ENCODE results near the gene MAD2L1BP.

The MAD2L1BP gene

DNA sequence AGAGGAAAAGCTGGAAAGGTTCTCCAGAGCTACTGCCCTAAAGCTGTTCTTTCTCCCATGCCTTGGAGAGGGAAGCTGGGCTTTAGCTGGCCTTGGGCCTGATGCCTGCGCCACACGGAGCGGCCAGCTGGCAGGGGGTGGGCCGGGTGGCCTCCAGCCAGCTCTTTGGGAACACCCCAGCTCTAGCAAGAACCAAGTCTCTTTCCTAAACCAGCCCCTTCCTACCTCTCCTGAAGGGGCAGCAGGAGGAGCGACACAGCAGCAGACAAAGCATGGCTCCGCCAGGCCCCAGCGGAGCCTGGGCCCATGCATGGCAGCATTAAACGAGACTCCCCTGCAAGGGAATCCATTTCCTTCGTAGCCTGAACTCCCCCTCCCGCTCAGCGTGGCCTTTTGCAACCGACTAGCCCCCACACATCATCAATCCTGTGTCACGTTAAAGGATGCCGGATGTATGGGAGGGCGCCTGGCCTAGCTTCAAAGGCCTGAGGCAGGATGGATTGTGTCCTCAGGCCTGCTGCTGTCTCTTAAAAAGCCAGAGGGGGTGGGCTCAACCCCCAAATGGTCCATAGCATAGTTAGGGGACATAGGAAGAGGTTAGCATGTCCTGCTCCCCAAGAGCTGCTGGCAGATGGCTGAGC lies 37.9 kb downstream of the MAD2L1BP start:
- H3K36me3 ChIP-seq (ENCODE audit: control insufficient read depth, insufficient read depth, low read length) = peaks cover 29% of the 10 kb centered on the region
- H3K4me3 ChIP-seq (ENCODE audit: insufficient read depth, low read depth, low read length) = no peak overlapping the region
- no peaks in the 10 kb centered on the region for H3K27me3 ChIP-seq (ENCODE audit: control insufficient read depth, insufficient read depth, low read length, poor library complexity, severe bottlenecking)
- no peaks in the 10 kb centered on the region for H3K9me3 ChIP-seq (ENCODE audit: control insufficient read depth, low read length)
- no peak overlapping the region for H3K27ac ChIP-seq (ENCODE audit: insufficient read depth, low read depth, low read length, poor library complexity, severe bottlenecking)
- peaks cover 16% of the 10 kb centered on the region for H3K4me1 ChIP-seq (ENCODE audit: control insufficient read depth, insufficient read depth, low read length)
- WGBS, 2 experiments = 95 to 96% methylated on average over 15 of the region's 15 CpGs

DNA sequence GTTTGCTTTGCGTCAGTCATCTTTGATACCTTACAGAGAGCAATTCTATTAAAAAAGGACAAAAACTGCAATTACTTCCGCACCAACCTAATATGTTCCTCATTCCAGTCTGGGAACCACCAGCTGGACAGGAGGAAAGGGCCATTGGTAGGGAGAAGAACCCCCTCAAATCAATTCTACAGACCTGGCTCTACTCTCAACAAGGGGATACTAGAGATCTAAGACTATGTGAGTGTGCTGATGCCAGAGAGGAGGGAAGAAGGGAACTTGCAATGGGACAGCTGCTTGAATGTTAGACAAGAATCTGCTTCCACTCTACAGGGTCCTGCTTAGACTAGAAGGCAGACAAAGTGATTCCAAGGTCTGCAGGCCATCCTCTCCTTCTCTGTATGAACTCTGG lies 38.7 kb downstream of the MAD2L1BP start:
- Histone ChIP-seq H3K9me3 (ENCODE audit: control insufficient read depth, low read length) (no peaks in the 10 kb centered on the region), H3K27me3 (ENCODE audit: control insufficient read depth, insufficient read depth, low read length, poor library complexity, severe bottlenecking) (no peaks in the 10 kb centered on the region), H3K4me3 (ENCODE audit: insufficient read depth, low read depth, low read length) (no peak overlapping the region), H3K36me3 (ENCODE audit: control insufficient read depth, insufficient read depth, low read length) (peaks cover 29% of the 10 kb centered on the region), H3K4me1 (ENCODE audit: control insufficient read depth, insufficient read depth, low read length) (peaks cover 10% of the 10 kb centered on the region), H3K27ac (ENCODE audit: insufficient read depth, low read depth, low read length, poor library complexity, severe bottlenecking) (no peak overlapping the region)
- WGBS, 2 experiments = 86 to 100% methylated on average over 1 to 2 of the region's 2 CpGs

DNA sequence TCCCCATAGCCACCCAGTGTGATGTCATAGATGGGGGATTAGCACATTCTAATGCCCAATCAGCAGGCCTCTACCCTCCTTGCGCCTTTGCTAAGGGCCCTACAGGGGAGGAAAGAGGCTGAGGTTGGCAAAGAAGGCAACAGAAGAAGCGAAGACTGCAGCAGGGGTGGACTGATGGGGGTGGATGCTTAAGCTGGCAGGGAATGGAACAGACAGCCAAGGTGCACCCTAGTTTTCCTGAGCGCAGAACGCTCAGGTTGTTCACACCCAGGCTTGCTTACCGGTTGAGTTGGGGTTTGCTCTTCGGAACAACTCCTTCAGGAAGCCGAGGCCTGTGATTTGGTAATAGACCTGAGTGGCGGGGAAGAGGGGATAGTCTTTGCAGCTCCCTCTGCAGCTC lies 39.3 kb downstream of the MAD2L1BP start:
- H3K36me3 ChIP-seq (ENCODE audit: control insufficient read depth, insufficient read depth, low read length) = peaks cover 29% of the 10 kb centered on the region
- H3K27ac ChIP-seq (ENCODE audit: insufficient read depth, low read depth, low read length, poor library complexity, severe bottlenecking) = no peak overlapping the region
- no peaks in the 10 kb centered on the region for H3K27me3 ChIP-seq (ENCODE audit: control insufficient read depth, insufficient read depth, low read length, poor library complexity, severe bottlenecking)
- H3K9me3 ChIP-seq (ENCODE audit: control insufficient read depth, low read length) = no peaks in the 10 kb centered on the region
- peaks cover 3% of the 10 kb centered on the region for H3K4me1 ChIP-seq (ENCODE audit: control insufficient read depth, insufficient read depth, low read length)
- no peak overlapping the region for H3K4me3 ChIP-seq (ENCODE audit: insufficient read depth, low read depth, low read length)
- WGBS, 2 experiments = 96 to 98% methylated on average over 8 of the region's 8 CpGs

DNA sequence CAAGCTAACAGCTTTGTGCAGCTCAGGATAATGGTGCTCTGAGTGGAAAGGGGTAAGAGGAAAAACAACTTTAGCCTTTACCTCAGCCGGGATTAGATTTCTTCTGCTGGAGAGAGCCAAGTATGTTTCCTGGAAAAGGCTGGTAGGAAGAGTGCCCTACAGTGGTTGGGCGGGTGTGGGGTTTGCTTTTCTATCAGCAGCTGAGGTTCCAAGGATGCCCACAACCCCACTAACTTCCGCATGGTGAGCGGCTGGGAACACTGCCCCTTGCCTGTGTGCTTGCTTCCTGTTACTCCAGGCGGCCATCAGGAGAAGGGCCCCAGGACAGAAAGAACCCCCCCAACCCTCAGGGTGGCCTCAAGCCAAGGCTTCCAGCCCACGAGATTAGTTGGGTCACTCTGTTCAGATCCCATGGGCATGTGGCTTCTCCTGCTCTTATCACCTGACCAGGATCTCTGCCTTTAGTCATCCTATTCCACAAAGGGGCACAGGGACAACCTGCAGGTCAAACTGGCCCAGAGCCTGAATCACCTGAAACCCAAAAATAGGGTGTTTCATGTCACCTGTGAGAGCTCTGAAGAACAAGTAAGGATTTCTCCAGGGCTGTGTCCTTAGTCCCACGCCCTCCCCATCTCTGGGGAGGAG lies 41.4 kb downstream of the MAD2L1BP start:
- Histone ChIP-seq H3K4me1 (ENCODE audit: control insufficient read depth, insufficient read depth, low read length) (no peaks in the 10 kb centered on the region), H3K36me3 (ENCODE audit: control insufficient read depth, insufficient read depth, low read length) (peaks cover 29% of the 10 kb centered on the region), H3K27me3 (ENCODE audit: control insufficient read depth, insufficient read depth, low read length, poor library complexity, severe bottlenecking) (no peaks in the 10 kb centered on the region), H3K4me3 (ENCODE audit: insufficient read depth, low read depth, low read length) (no peak overlapping the region), H3K9me3 (ENCODE audit: control insufficient read depth, low read length) (no peaks in the 10 kb centered on the region), H3K27ac (ENCODE audit: insufficient read depth, low read depth, low read length, poor library complexity, severe bottlenecking) (no peak overlapping the region)
- 93% methylated on average over 7 of the region's 7 CpGs for WGBS, 2 experiments

DNA sequence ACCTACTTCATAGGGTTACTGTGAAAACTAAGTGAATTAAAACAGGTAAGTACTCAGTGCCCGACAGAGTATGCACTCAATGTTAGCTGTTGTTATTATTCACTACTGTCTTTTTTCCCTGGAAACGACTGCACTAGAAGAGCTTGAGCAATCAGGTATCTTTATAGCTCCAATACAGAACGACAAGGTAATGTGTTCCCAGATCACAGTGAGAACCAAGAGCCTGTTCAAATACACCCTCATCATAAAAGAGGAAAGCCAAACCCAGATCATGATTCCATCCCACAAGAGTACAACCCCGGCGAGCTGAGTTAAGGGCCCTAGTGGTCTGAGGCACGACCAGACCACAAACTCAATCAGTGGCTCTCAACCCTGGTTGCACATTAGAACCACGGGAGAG lies 42.1 kb downstream of the MAD2L1BP start:
- Histone ChIP-seq H3K4me3 (ENCODE audit: insufficient read depth, low read depth, low read length) (no peak overlapping the region), H3K27ac (ENCODE audit: insufficient read depth, low read depth, low read length, poor library complexity, severe bottlenecking) (no peak overlapping the region), H3K4me1 (ENCODE audit: control insufficient read depth, insufficient read depth, low read length) (no peaks in the 10 kb centered on the region), H3K36me3 (ENCODE audit: control insufficient read depth, insufficient read depth, low read length) (peaks cover 26% of the 10 kb centered on the region), H3K9me3 (ENCODE audit: control insufficient read depth, low read length) (no peaks in the 10 kb centered on the region), H3K27me3 (ENCODE audit: control insufficient read depth, insufficient read depth, low read length, poor library complexity, severe bottlenecking) (no peaks in the 10 kb centered on the region)
- 95 to 97% methylated on average over 7 of the region's 7 CpGs for WGBS, 2 experiments

DNA sequence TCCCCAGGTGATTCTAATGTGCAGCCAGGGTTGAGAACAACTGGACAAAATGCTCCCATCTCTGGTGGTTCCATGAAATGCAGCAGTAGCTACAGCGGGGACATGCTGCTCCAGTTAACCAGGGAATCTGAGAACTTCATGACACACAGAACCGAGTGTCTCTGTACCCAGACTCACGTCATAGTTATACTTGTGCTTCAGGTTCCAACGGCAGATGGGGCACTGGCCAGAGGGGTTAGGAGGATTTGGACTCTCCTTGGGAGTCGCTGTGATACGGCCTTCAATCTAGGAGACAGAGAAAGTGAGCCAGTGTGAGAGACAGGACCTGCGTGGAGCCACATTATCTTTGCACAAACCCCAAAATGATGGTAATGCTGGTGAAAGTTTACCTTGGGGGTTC lies 42.7 kb downstream of the MAD2L1BP start:
- Histone ChIP-seq H3K27ac (ENCODE audit: insufficient read depth, low read depth, low read length, poor library complexity, severe bottlenecking) (no peak overlapping the region), H3K9me3 (ENCODE audit: control insufficient read depth, low read length) (no peaks in the 10 kb centered on the region), H3K36me3 (ENCODE audit: control insufficient read depth, insufficient read depth, low read length) (peaks cover 26% of the 10 kb centered on the region), H3K27me3 (ENCODE audit: control insufficient read depth, insufficient read depth, low read length, poor library complexity, severe bottlenecking) (no peaks in the 10 kb centered on the region), H3K4me3 (ENCODE audit: insufficient read depth, low read depth, low read length) (no peak overlapping the region), H3K4me1 (ENCODE audit: control insufficient read depth, insufficient read depth, low read length) (no peaks in the 10 kb centered on the region)
- 97 to 98% methylated on average over 7 of the region's 7 CpGs for WGBS, 2 experiments

DNA sequence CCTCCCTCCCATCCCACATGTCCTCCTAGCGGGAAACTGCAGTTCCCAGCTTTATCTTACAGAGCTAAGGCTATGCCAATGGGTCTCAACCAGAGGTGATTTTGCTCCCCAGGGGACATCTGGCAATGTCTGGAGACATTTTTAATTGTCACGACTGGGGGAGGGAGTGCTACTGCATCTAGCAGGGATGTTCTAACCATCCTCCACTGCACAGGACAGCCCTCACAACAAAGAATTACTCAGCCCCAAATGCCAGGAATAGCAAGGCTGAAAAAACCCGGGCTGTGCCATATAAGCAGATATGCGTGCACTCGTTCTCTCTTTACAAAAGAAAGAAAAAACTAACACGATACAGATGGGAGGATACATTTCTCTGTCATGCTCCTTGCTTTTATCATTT lies 43.4 kb downstream of the MAD2L1BP start:
- H3K36me3 ChIP-seq (ENCODE audit: control insufficient read depth, insufficient read depth, low read length) = peaks cover 19% of the 10 kb centered on the region

DNA sequence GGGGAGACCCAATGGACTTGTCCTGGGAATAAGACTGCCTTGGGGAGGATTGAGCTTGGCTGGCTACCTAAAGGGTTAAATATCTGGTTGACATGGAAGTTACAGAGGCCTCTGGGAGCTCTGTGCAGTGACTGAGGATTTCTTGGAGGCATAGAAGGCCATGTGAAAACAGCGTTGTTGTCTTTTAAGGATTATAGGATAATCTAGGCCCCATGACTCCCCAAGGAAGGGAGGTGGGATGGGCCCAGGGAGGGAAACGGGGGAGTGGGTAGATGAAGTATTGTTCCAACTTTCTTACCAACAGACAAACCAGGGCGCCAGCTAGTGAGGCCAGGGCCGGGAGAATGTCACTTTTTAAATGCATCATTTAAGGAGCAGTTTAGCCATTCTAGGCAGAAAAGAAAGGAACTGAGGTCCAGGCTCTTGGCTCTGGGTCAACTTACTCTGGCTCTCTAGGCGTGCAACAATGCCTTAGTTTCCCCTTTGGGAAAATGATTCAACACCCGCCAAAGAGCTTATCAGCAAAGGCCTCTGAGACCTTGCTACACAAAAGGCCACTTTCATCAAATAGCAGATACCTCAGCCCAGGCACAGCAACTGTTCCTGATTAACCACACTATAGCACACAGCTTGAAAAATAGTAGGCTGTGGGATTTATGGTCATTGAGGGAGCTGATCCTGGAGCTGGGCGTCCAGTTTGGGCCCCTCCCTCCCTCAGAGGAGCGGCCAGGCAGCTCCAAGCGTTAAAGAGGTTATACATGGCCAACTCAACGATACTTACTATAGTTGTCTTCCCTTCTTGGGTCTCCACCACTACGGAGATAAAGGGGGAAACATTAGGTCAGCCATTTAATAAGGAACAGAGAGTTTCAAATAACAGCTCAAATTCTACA lies 44.9 kb downstream of the MAD2L1BP start:
- Histone ChIP-seq H3K9me3 (ENCODE audit: control insufficient read depth, low read length) (no peaks in the 10 kb centered on the region), H3K27me3 (ENCODE audit: control insufficient read depth, insufficient read depth, low read length, poor library complexity, severe bottlenecking) (no peaks in the 10 kb centered on the region), H3K36me3 (ENCODE audit: control insufficient read depth, insufficient read depth, low read length) (peaks cover 9% of the 10 kb centered on the region), H3K4me3 (ENCODE audit: insufficient read depth, low read depth, low read length) (no peak overlapping the region), H3K4me1 (ENCODE audit: control insufficient read depth, insufficient read depth, low read length) (no peaks in the 10 kb centered on the region), H3K27ac (ENCODE audit: insufficient read depth, low read depth, low read length, poor library complexity, severe bottlenecking) (no peak overlapping the region)
- 93 to 94% methylated on average over 11 of the region's 11 CpGs for WGBS, 2 experiments

More for the DNA sequence above, 43.4 kb downstream of the MAD2L1BP start:
- Histone ChIP-seq H3K27me3 (ENCODE audit: control insufficient read depth, insufficient read depth, low read length, poor library complexity, severe bottlenecking) (no peaks in the 10 kb centered on the region), H3K9me3 (ENCODE audit: control insufficient read depth, low read length) (no peaks in the 10 kb centered on the region), H3K4me1 (ENCODE audit: control insufficient read depth, insufficient read depth, low read length) (no peaks in the 10 kb centered on the region), H3K4me3 (ENCODE audit: insufficient read depth, low read depth, low read length) (no peak overlapping the region), H3K27ac (ENCODE audit: insufficient read depth, low read depth, low read length, poor library complexity, severe bottlenecking) (no peak overlapping the region)
- WGBS, 2 experiments = 91 to 93% methylated on average over 6 of the region's 6 CpGs

DNA sequence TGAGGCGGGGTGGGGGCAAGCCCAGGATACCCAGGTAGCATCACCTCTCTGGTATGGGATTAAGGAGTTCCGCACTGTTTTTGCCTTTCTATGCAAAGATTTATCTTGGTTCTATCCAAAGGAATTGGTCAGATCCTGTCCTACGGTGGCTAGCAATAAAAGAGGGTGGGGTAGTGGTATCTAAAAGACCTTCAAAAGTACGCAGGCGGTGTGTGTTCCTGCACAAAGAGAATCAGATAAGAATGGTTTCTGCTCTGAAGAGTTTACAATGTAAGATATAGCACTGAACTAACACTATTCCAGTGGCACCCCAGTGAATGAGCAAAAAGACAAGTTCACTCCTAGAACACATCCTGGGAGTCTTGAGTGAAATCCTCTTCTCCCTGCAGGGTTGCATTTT lies 45.7 kb downstream of the MAD2L1BP start:
- Histone ChIP-seq H3K27me3 (ENCODE audit: control insufficient read depth, insufficient read depth, low read length, poor library complexity, severe bottlenecking) (no peaks in the 10 kb centered on the region), H3K4me1 (ENCODE audit: control insufficient read depth, insufficient read depth, low read length) (peaks cover under 1% of the 10 kb centered on the region), H3K27ac (ENCODE audit: insufficient read depth, low read depth, low read length, poor library complexity, severe bottlenecking) (no peak overlapping the region), H3K4me3 (ENCODE audit: insufficient read depth, low read depth, low read length) (no peak overlapping the region), H3K36me3 (ENCODE audit: control insufficient read depth, insufficient read depth, low read length) (peaks cover 9% of the 10 kb centered on the region), H3K9me3 (ENCODE audit: control insufficient read depth, low read length) (no peaks in the 10 kb centered on the region)
- WGBS, 2 experiments = 97 to 98% methylated on average over 5 of the region's 5 CpGs
